ENCODE measurements around the gene PALLD.

The PALLD gene

GRCh38 chr4:168705121-168705520, 208.3 kb downstream of the PALLD start:
- Mint-ChIP-seq H3K4me1 (no peaks in the 10 kb centered on the region), H3K9me3 (no peaks in the 10 kb centered on the region), H3K4me3 (no peak overlapping the region), H3K36me3 (no peaks in the 10 kb centered on the region), H3K27ac (no peak overlapping the region), H3K27me3 (no peaks in the 10 kb centered on the region)

- Mint-ChIP-seq H3K27ac (no peak overlapping the region), H3K4me3 (no peak overlapping the region), H3K27me3 (no peaks in the 10 kb centered on the region)
Measured at GRCh38 chr4:168707205-168707604, 210.4 kb downstream of the PALLD start.

GRCh38 chr4:168708108-168708507, 211.3 kb downstream of the PALLD start:
- Mint-ChIP-seq H3K27me3 (no peaks in the 10 kb centered on the region), H3K27ac (no peak overlapping the region)

More at GRCh38 chr4:168707205-168707604, 210.4 kb downstream of the PALLD start:
- no peaks in the 10 kb centered on the region for H3K36me3 Mint-ChIP-seq
- peaks cover 8% of the 10 kb centered on the region for H3K4me1 Mint-ChIP-seq
- no peaks in the 10 kb centered on the region for H3K9me3 Mint-ChIP-seq

GRCh38 chr4:168710353-168710946, 213.6 kb downstream of the PALLD start:
- H3K27me3 Mint-ChIP-seq: no peaks in the 10 kb centered on the region
- H3K27ac Mint-ChIP-seq: no peak overlapping the region
- peaks cover 8% of the 10 kb centered on the region for H3K4me1 Mint-ChIP-seq
- H3K9me3 Mint-ChIP-seq: no peaks in the 10 kb centered on the region
- H3K4me3 Mint-ChIP-seq: no peak overlapping the region
- H3K36me3 Mint-ChIP-seq: no peaks in the 10 kb centered on the region

More at GRCh38 chr4:168708108-168708507, 211.3 kb downstream of the PALLD start:
- Mint-ChIP-seq H3K4me3 (no peak overlapping the region), H3K4me1 (peaks cover 8% of the 10 kb centered on the region), H3K9me3 (no peaks in the 10 kb centered on the region), H3K36me3 (no peaks in the 10 kb centered on the region)

- no peaks in the 10 kb centered on the region for H3K27me3 Mint-ChIP-seq
- no peak overlapping the region for H3K4me3 Mint-ChIP-seq
- H3K27ac Mint-ChIP-seq: peak overlapping the region; percentile 76
- H3K9me3 Mint-ChIP-seq: no peaks in the 10 kb centered on the region
- peaks cover 8% of the 10 kb centered on the region for H3K4me1 Mint-ChIP-seq
- no peaks in the 10 kb centered on the region for H3K36me3 Mint-ChIP-seq
Measured at GRCh38 chr4:168711197-168712140, 214.6 kb downstream of the PALLD start.

- Mint-ChIP-seq H3K4me1 (peaks cover 8% of the 10 kb centered on the region), H3K27ac (peak overlapping the region; percentile 76), H3K36me3 (no peaks in the 10 kb centered on the region), H3K27me3 (no peaks in the 10 kb centered on the region), H3K4me3 (no peak overlapping the region), H3K9me3 (no peaks in the 10 kb centered on the region)
Measured at GRCh38 chr4:168712316-168712890, 215.6 kb downstream of the PALLD start.

- no peak overlapping the region for H3K27ac Mint-ChIP-seq
- peaks cover 8% of the 10 kb centered on the region for H3K4me1 Mint-ChIP-seq
- no peak overlapping the region for H3K4me3 Mint-ChIP-seq
- no peaks in the 10 kb centered on the region for H3K36me3 Mint-ChIP-seq
- no peaks in the 10 kb centered on the region for H3K9me3 Mint-ChIP-seq
- no peaks in the 10 kb centered on the region for H3K27me3 Mint-ChIP-seq
Measured at GRCh38 chr4:168713253-168713652, 216.4 kb downstream of the PALLD start.

GRCh38 chr4:168715896-168716295, 219.0 kb downstream of the PALLD start:
- H3K9me3 Mint-ChIP-seq: peaks cover 5% of the 10 kb centered on the region
- peaks cover 8% of the 10 kb centered on the region for H3K4me1 Mint-ChIP-seq
- peaks cover 2% of the 10 kb centered on the region for H3K27me3 Mint-ChIP-seq
- no peak overlapping the region for H3K4me3 Mint-ChIP-seq
- no peaks in the 10 kb centered on the region for H3K36me3 Mint-ChIP-seq
- no peak overlapping the region for H3K27ac Mint-ChIP-seq

GRCh38 chr4:168716406-168717129, 219.7 kb downstream of the PALLD start:
- peaks cover 6% of the 10 kb centered on the region for H3K4me1 Mint-ChIP-seq
- peaks cover 2% of the 10 kb centered on the region for H3K27me3 Mint-ChIP-seq

GRCh38 chr4:168717847-168718246, 221.0 kb downstream of the PALLD start:
- Mint-ChIP-seq H3K9me3 (peaks cover 5% of the 10 kb centered on the region), H3K4me3 (no peak overlapping the region), H3K4me1 (peaks cover 7% of the 10 kb centered on the region), H3K27ac (no peak overlapping the region), H3K27me3 (peaks cover 2% of the 10 kb centered on the region), H3K36me3 (no peaks in the 10 kb centered on the region)

More at GRCh38 chr4:168716406-168717129, 219.7 kb downstream of the PALLD start:
- no peak overlapping the region for H3K4me3 Mint-ChIP-seq
- H3K9me3 Mint-ChIP-seq: peaks cover 5% of the 10 kb centered on the region
- no peak overlapping the region for H3K27ac Mint-ChIP-seq
- no peaks in the 10 kb centered on the region for H3K36me3 Mint-ChIP-seq

- Mint-ChIP-seq H3K36me3 (no peaks in the 10 kb centered on the region), H3K4me1 (peaks cover 12% of the 10 kb centered on the region), H3K9me3 (peaks cover 5% of the 10 kb centered on the region), H3K27ac (no peak overlapping the region), H3K4me3 (no peak overlapping the region), H3K27me3 (peaks cover 2% of the 10 kb centered on the region)
Measured at GRCh38 chr4:168719725-168720124, 222.9 kb downstream of the PALLD start.

GRCh38 chr4:168720396-168720900, 223.6 kb downstream of the PALLD start:
- Mint-ChIP-seq H3K27ac (no peak overlapping the region), H3K27me3 (peaks cover 2% of the 10 kb centered on the region)

GRCh38 chr4:168722391-168722790, 225.5 kb downstream of the PALLD start:
- Mint-ChIP-seq H3K4me3 (no peak overlapping the region), H3K27me3 (peaks cover 2% of the 10 kb centered on the region), H3K27ac (no peak overlapping the region), H3K4me1 (peaks cover 12% of the 10 kb centered on the region), H3K36me3 (no peaks in the 10 kb centered on the region), H3K9me3 (peaks cover 5% of the 10 kb centered on the region)

More at GRCh38 chr4:168720396-168720900, 223.6 kb downstream of the PALLD start:
- Mint-ChIP-seq H3K36me3 (no peaks in the 10 kb centered on the region), H3K4me1 (peaks cover 12% of the 10 kb centered on the region), H3K9me3 (peaks cover 5% of the 10 kb centered on the region), H3K4me3 (no peak overlapping the region)

GRCh38 chr4:168723020-168723419, 226.2 kb downstream of the PALLD start:
- peaks cover 2% of the 10 kb centered on the region for H3K27me3 Mint-ChIP-seq
- peaks cover 12% of the 10 kb centered on the region for H3K4me1 Mint-ChIP-seq
- H3K36me3 Mint-ChIP-seq: no peaks in the 10 kb centered on the region
- H3K27ac Mint-ChIP-seq: no peak overlapping the region
- peaks cover 5% of the 10 kb centered on the region for H3K9me3 Mint-ChIP-seq
- H3K4me3 Mint-ChIP-seq: no peak overlapping the region

GRCh38 chr4:168723569-168723968, 226.7 kb downstream of the PALLD start:
- Mint-ChIP-seq H3K27me3 (peaks cover 2% of the 10 kb centered on the region), H3K4me1 (peaks cover 12% of the 10 kb centered on the region), H3K36me3 (no peaks in the 10 kb centered on the region), H3K27ac (no peak overlapping the region), H3K4me3 (no peak overlapping the region), H3K9me3 (peaks cover 5% of the 10 kb centered on the region)

Measured in activated naive CD4-positive, alpha-beta T cell treated with anti-CD3 and anti-CD28 coated beads, Interleukin-2, amount 50 U/mL, for 24 hours (primary cell).